Epidermal melanocyte (primary cell): ENCODE results near the gene PLEKHM3.

ENCODE experiments used
- DNase-seq: peaks from one replicate; pipeline ENCODE4 v3.0.0; 2011; ENCODE audit warnings: low spot score; ENCODE audit not compliant: insufficient read length

PLEKHM3 gene, protein sequence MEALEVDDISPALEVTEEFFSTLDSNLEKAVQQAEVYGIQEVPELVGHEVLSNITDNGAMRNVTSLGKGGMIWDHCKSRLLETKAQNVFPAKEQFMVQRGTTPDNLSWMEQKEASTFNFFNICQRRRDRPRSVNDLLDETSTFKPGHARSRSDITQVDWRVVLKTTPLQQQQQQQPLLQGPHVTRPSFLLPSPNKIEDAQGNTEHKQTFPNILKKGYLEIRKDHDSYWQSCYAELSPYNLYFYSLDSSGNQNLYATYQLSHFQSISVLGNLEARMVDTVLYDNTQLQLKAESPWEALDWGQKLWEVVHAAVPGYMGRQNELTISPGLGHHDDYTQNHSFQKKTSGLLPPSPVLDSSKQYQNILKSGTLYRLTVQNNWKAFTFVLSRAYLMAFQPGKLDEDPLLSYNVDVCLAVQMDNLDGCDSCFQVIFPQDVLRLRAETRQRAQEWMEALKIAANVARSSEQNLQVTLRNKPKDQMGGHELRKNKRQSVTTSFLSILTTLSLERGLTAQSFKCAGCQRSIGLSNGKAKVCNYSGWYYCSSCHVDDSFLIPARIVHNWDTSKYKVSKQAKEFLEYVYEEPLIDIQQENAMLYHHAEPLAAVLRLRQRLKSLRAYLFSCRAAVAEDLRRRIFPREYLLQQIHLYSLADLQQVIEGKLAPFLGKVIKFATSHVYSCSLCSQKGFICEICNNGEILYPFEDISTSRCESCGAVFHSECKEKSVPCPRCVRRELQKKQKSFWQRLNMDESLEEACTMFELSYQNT

DNA sequence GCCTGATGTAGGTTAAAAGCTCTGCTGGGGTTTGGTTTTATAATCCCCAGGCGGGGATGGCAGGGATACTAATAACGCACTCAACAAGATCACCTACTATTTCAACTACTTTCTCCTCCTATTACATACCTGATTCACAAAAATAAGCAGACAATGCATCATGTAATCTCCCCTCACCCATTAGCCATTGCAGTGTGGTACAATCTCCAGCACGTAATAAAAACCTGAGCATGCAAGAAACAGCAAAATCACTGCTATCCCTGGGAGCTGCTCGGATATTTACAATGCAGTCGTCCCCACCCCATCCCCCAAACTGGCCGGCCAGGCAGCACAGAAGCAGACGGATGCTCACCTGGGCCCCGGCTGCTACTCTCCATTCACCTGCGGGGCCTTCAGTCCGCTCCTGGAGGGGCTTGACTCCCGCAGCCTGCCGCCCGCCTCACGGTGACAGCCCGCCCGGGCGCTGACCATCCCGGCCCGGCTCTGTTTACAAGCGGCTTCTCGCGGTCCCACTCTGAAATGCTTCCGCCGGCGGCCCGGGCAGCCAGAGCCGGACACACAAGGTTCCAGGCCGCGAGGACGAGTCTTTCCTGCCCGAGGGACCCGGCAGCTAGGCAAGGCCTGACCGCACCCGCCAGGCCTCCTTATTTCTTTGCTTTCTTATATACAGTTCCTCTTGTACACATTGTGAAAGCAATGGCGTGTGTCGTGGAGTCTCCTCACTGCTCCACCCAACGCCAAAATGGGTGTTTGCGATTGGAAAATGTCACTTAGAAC is at the start of gene PLEKHM3:
PLEKHM3 (minus strand) TSS at position 491 of the 777 bp plus-strand sequence. CDS start 23,888 bp downstream, outside the sequence.
- DNase-seq = peak; percentile 48

DNA sequence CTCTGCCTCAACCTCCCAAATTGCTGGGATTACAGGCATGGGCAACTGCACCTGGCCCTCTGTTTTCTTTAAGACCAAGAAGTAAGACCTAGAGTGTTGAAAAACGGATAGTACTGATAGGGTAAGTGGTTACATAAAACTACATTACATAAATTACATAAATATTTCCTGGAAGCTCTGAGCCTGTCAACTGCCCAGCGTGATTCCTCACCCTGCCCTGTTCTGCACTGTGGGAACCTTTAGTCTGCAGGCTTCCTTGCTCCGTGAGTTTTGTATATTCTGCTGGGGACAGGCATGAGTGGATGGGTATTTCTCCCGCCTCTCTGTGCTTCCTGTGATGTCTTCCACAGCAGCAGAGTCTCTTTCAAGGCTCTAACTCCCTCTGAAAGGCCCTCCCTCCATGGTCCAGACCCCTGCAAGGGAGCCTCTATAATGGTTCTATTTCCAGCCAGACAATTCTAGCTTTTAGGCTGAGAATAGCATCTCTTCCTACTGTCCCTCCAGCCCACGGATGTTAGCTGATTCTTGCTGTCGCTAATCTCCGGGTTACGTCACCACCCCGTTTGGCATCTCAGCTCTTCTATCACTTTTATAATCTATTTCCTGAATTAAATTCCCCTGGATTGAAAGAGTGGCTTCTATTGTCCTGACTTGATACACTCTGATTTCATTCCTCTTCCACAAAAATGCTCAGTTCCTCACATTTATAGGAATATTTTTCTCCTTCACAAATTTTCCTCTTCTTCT is 49.5 kb upstream of the PLEKHM3 start:
- no peak for DNase-seq

DNA sequence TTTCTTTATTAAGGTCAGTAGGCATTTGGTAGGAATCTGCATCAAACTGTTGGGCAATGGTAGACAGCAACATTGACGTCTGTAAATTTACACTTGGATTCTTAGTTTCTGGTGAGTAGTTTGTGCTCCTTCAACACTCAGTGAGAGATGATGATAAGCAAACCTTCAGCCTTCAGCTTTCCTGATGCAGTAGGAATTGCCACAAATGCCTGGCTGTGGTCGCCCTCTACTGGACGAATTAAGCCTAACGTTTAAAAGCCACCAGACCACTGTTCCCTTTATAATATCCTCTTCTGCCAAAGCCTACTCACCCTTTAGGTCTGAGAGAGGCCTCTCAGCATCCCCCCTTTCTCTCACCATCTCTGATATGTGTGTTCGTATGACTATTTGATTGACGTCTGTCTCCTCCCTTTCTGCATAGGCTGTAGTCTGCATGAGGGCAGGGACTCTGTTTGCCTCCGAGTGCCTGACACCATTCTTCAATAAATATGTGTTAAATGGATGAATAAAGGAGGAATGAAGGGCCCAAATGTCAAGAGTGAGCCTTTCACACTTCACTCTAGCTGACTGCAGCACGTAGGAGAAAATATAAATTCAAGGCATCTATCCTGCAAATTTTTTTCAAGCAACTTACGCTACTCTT is 47.0 kb upstream of the PLEKHM3 start:
- peak; percentile 72 for DNase-seq

DNA sequence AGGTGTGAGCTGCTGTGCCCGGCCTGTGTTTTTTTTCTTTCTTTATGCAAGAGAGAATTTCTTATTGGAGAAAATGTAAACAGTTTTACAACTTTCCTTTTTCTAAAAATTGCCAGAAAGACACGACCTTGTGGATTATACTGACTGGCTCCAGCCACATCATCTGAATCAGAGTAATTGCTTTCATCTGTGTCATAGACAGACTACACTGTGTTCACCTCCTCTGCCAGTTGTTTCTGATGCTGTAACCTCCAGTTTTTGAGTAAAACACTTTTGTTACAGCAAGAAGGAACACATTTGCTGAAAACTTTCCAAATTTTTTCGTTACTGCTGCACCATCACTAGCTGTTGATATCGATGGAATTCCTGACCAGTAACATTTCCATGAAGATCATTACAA is 43.9 kb upstream of the PLEKHM3 start:
- DNase-seq = no peak

DNA sequence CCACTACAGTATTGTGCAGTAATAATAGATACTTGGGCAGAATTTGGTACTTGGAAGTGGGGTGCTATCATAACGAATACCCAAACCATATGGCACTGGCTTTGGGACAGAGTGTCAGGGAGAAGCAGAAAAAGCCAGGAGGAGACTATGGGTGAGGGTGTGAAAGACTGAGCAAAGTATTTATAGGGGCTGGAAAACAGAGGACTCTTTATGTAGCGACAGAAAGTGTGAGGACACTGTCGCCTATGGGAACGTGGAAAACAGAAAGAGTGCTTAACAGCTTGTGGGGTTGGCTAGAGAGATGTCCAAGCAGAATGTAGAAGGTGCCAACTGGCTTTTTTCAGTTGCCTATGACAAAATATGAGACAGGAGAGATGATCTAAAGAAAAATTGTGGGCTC is 40.7 kb upstream of the PLEKHM3 start:
- DNase-seq = no peak

DNA sequence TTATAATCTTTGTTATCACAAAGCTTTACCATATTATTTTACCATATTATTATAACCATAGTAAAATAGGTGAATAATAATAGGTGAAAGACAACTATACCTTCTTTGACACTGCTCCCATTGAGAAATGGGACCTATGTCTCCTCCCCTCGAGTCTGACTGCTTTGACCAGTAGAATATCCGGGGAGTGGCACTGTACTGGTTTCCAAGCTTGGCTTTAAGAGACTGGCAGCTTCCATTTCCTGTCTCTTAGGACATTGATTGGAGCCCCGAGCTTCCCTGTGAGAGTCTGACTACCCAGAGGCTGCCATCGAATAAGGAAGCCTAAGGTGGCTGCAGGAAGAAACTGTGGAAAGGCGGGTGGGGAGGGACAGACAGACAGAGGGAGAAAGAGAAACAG is 40.1 kb upstream of the PLEKHM3 start:
- DNase-seq = no peak

DNA sequence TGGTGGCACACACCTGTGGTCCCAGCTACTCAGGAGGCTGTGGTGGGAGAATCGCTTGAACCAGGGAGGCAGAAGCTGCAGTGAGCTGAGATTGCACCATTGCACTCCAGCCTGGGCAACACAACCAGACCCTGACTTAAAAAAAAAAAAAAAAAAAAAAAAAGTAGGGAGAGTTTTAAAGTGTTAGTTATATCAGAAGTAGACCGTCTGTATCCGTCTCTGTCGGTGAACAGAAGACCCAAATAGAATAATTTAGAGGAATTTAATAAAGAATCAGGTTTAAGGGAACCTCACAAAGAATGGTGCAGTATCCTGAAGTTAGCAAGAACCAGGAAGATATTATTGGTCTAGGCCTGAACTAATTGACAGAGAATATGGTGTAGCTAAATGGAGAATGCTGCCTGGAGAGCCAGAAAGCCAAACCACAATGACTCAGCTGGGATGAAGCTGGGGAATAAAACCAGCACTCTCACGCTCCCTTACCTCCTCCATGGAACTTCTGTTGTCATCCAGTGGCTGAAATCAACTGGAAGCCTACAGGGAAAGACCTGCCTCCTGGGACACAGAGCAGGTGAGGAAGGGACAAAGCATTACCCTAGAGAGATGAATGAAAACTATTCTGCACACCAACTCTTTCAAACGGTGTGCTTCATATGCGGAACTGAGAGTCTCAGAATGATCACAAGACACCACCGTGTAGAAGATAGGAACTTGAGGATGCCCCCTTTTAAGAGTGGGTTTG is 39.1 kb upstream of the PLEKHM3 start:
- no peak for DNase-seq

DNA sequence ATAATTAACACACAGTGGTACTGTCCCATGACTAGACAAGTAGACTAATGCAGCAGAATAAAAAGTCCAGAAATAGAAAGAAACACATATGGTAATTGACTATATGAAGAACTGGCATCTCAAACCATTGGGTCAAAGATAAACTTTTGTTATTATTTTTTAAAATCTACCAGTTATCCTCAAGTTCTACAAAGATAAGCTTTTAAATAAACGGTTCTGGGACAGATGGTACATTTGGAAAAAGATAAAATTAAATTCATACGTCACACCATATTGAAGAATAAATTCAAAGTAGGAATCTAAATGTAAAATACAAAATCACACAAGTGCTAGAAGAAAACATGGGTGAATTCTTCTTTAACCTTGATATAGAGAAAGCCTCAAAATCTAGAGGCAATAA is 37.6 kb upstream of the PLEKHM3 start:
- no peak for DNase-seq

DNA sequence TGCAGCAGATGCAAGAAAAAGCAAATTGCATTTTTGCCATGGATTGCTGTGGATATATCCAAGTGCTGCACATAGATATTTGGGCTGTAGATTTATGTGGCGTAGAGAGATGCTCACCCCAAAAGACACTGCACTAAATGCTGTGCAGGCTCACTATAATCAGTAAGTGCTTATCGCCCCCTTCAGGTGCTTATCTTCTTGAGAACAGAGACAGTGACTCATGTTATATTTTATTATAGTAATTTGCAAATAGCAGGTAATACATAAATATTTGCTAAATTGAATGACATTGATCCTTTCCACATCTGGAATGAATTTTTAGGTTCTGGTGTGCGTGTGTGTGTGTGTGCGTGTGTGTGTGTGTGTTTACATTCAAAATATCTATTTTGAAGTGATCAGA is 36.8 kb upstream of the PLEKHM3 start:
- DNase-seq = no peak

DNA sequence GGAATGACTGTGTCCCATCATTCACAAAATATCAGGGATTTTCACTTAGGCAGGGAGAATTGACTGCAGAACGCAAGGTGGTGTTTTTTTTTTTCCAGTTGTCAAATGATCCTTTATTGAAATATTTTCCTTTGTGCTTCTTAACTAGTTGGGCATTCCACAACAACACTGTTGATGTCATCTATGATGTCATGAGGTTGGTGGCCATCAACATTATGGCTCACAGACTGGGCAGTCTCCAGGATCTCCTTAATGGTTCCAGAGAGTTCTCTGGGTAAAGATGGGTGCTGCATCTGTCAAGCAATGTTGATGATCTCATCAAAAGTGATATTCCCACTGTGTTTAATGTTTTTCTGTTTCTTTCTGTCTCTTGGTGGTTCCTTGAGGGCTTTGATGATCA is 31.8 kb upstream of the PLEKHM3 start:
- DNase-seq = no peak

DNA sequence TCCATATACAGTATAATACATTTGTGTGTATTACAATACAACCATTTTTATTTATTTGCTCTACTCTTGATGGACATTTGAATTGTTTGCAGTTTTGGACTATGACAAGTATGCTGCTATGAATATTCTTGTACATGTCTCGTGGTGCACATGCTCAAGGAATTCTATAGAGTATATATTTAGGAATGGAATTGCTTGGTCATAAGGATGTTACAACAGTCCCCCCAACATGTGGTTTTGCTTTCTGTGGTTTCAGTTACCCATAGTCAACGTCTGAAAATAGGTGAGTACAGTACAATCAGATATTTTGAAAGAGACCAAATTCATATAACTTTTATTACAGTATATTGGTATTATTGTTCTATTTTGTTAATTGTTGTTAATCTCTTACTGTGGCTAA is 24.1 kb upstream of the PLEKHM3 start:
- no peak for DNase-seq

DNA sequence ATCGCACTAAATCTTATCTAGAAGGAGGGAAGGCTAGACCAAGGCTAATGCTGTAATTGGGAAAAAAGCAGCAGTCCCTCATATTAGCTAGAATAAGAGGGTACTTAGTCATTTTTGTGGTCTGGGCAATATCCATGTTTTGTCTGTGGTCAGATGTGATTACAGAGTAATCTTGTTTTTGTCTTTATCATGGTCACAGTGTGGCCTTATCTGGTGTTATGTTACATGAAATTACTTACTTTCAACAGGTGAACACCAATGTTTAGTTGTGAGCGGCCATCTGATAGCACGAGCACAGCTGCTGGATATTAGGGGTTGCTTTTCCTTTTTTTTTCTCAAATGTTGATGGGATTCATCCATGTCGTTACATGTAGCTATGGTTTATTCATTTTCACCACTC is 23.7 kb upstream of the PLEKHM3 start:
- DNase-seq = no peak

DNA sequence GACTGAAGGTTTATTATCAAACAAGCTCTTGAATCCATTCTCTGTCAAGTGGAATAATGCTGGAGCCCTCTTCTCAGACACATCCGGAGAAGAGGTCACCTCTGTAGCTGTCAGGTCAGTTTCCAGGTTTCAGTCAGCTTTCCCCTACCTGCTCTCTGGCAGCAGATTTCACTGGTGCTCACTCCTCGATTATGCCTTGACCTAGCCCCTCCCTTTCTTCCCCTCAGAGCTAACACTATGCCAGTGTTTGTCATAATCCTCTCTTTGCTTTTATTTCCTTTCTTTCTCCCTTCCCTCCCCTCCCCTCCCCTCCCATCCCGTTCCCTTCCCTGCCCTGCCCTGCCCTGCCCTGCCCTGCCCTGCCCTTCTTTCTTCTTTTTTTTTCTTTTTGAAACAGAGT is 22.5 kb upstream of the PLEKHM3 start:
- DNase-seq = no peak

DNA sequence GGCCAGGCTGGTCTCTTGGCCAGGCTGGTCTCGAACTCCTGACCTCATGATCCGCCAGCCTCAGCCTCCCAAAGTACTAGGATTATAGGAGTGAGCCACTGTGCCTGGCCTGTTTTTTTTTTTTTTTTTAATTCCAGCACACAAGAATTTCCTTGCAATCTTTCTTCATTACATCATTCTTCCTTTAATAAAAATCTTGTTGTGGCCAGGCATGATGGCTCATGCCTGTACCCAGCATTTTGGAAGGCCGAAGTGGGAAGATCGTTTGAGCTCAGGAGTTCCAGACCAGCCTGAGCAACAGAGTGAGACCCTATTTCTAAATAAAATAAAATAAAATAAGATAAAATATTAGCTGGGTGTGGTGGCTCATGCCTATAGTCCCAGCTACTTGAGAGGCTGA is 21.4 kb upstream of the PLEKHM3 start:
- DNase-seq = no peak

DNA sequence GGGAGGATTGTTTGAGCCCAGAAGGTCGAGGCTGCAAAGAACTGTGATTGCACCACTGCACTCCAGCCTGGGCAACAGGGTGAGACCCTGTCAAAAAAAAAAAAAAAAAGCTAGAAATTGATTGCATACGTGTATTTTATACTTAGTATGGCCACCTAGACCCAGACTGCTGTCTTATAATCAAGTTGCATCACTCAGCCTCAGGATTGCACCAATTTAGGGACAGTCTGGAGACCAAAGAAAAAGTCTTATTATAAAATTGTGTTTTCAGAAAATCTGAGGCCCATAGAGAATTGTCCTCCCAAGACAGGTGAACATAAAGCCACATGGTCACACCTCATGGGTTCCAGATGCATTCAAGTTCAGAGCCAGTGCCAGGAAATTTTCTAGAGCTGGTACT is 17.1 kb upstream of the PLEKHM3 start:
- DNase-seq = no peak

DNA sequence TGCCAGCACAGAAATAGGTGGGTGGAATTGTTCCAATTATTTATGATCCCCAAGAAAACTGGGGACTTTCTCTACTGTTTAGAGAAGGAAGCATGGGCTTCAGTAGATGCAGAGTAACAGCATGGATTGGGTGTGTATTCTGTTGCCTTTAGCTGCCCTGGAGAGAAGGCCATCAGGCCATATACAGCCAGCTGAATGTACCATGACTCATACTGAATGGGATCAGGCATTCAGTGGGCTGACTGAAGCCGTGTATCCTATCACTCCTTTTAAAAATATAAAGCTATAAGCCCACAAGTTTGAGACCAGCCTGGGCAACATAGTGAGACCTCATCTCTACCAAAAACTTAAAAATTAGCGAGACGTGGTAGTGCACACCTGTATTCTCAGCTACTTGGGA is 16.7 kb upstream of the PLEKHM3 start:
- no peak for DNase-seq

DNA sequence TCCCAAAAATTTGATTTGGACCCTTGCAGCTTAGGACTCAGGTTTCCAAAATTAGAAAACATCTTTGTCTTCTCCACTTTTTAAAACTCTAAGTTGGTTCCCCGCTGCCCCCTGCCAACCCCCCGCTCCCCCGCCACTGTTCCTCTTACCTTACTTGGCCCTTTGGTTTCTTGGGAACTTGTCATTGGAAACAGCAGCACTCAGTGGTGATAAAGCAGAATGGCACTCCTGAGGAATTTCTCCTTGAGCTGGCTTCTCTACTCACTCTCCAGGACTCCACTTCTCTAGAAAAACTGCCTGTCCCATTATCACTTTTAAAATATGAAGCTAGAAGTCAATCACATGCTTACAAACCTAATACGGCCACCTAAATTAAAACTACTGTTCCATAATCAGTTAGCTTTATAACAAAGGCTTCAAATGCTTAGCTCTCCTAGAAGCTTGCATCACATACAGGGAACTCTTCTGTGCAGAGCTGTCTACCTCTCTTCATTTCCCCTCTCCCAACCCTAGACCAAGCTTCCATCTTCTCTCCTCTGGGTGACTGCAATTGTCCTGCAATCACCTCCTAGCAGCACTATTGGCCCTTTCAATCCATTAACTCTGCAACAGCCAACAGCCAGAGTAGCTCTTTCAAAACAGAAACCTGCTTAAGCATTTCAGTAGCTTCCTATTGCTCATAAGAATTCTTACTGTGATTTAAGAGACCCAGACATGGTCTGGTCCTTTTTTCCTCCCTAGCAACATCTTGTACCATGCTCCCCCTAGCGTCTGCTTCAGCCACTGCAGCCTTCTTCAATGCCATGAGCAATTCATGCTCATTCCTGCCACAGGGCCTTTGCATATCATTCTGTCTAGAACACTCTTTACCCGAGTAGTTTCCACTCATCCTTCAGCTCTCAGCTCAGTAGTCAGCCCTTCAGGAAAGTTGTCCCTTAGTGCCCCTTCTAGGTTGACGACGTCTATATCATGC is 15.2 kb upstream of the PLEKHM3 start:
- peak; percentile 32 for DNase-seq

DNA sequence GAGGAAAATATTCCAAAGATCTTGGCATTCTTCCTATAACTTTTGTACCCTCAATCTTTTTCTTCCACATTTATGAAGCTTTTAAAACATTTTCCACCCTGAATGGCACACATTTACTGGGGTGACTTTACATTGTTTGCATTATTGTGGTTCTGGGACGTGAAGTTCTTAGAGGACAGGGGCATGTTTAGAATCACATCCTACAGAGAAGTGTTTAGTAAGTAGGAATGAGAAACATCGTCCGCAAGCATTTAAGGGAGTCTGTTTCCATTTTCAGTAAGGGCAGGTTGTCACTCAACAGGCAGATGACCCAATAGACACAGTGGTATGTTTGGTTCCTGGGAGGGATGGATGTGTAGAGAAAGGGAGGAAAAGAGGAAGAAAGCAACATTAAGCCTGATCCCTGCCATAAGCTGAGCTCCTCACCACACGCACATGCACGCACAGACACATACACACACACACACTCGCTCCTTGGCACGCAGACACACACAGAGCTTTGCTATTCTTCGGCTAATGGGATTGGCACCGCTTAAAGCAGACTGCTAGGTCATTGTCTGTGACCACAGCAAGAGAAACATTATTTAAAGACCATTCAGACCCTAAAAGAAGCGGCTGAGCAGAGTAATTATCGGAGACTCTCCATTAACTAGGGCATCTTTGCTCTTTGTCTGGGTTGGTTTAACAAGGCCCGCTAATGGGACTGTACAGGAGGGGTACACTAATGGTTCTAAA is 14.2 kb upstream of the PLEKHM3 start:
- no peak for DNase-seq
